Panc1 (cell line): ENCODE results near the gene STK17B. TPM values are rescaled to one million over a fixed set of nuclear protein-coding genes. Genes with fewer than 3 reads are reported as not detected.

Source experiments
- ATAC-seq: fragments of 200-7000 bp; cut with Tn5 transposase; 2 replicates; pipeline ENCODE4 v1.9.1; 2020; ENCODE audit warnings: mild to moderate bottlenecking, moderate library complexity
- BruUV-seq: library from RNA; stranded (reverse); fragments of 400-500 nt; replicated peaks from 2 replicates; lab custom pipeline; 2021; lab: Mats Ljungman, UMichigan
- CTCF ChIA-PET: fragments of 300-600 bp; sonication (Branson Sonifier 250); formaldehyde crosslinking; loops from one replicate; lab custom pipeline; 2022; ENCODE audit warnings: antibody characterized with exemption; lab: Charles Lee
- POLR2A ChIA-PET: fragments of 300-600 bp; sonication (Branson Sonifier 250); formaldehyde crosslinking; loops from one replicate; lab custom pipeline; 2022; ENCODE audit warnings: antibody characterized with exemption; lab: Charles Lee
- DNase-seq: peaks from one replicate; pipeline ENCODE4 v3.0.0-alpha.2; 2010; ENCODE audit warnings: low read depth, low spot score
- H3K27ac ChIP-seq: 2 replicates; pipeline ENCODE4 v1.5.1; 2011; ENCODE audit warnings: mild to moderate bottlenecking, low read length, inconsistent platforms
- H3K27me3 ChIP-seq: fragments of 200-500 bp; sonication (Bioruptor generic); 2 replicates; pipeline ENCODE4 v1.6.0; 2014; ENCODE audit warnings: low read length, inconsistent platforms; ENCODE audit not compliant: control insufficient read depth, insufficient read depth
- H3K36me3 ChIP-seq: fragments of 200-500 bp; sonication (Bioruptor generic); 2 replicates; pipeline ENCODE4 v1.5.1; 2014; ENCODE audit warnings: inconsistent platforms, mild to moderate bottlenecking, low read length, moderate library complexity; ENCODE audit not compliant: control insufficient read depth, insufficient read depth
- H3K4me1 ChIP-seq: 2 replicates; pipeline ENCODE4 v1.5.1; 2011; ENCODE audit warnings: inconsistent platforms, mild to moderate bottlenecking, low read length, moderate library complexity; ENCODE audit not compliant: control insufficient read depth, insufficient read depth
- H3K4me3 ChIP-seq, 2 experiments: 2 replicates each; pipeline ENCODE4 v1.5.1; 2011 to 2012; ENCODE audit warnings: low read depth in 2 of 2, low read length in 2 of 2, mild to moderate bottlenecking in 2 of 2, inconsistent platforms in 1 of 2, moderate library complexity in 1 of 2
- H3K9me3 ChIP-seq: fragments of 200-500 bp; sonication (Bioruptor generic); 2 replicates; pipeline ENCODE4 v1.5.1; 2014; ENCODE audit warnings: low read depth, mild to moderate bottlenecking, inconsistent platforms, low read length, moderate library complexity; ENCODE audit not compliant: control insufficient read depth, insufficient read depth
- POLR2AphosphoS5 ChIP-seq: IDR thresholded peaks from 2 replicates; pipeline ENCODE4 v1.6.1; 2012; ENCODE audit warnings: mild to moderate bottlenecking, low read depth, low read length, moderate library complexity
- SIN3A ChIP-seq: IDR thresholded peaks from 2 replicates; pipeline ENCODE4 v1.6.1; 2012; ENCODE audit warnings: low read depth, mild to moderate bottlenecking, low read length, moderate library complexity, borderline replicate concordance; ENCODE audit not compliant: insufficient read depth
- TCF7L2 ChIP-seq: IDR thresholded peaks from 2 replicates; pipeline ENCODE4 v1.6.1; 2011; ENCODE audit warnings: mild to moderate bottlenecking, low read depth, low read length, inconsistent platforms
- in situ Hi-C: cut with HindIII; loops from 2 replicates; pipeline ENCODE4 v1.10.0; 2016; ENCODE audit warnings: low sequenced_read_pairs, low pct_unique_long_range_greater_than_20kb
- intact Hi-C: fragments of 100-400 bp; cut with micrococcal nuclease; formaldehyde crosslinking; loops from one replicate; pipeline ENCODE4 v1.10.0; 2022; ENCODE audit not compliant: unreplicated experiment
- total RNA-seq: library from RNA; stranded (reverse); gene quantifications from one replicate; pipeline ENCODE4 v1.2.1, GENCODE V29; 2021; ENCODE audit not compliant: unreplicated experiment
- TF ChIP-seq, protein P1 (sequence below): fragments of 450-650 bp; IDR thresholded peaks from 2 replicates; pipeline ENCODE4 v1.5.1; 2017; ENCODE audit warnings: mild to moderate bottlenecking
- TF ChIP-seq, protein P2 (sequence below), 2 experiments: IDR thresholded peaks; 2 replicates each; pipeline ENCODE4 v1.6.1; 2011 to 2012; ENCODE audit warnings: low read depth in 2 of 2, control low read depth in 1 of 2, low read length in 1 of 2, mild to moderate bottlenecking in 1 of 2, moderate library complexity in 1 of 2; ENCODE audit not compliant: insufficient read depth in 1 of 2

STK17B gene
- total RNA-seq, 1 experiment from 2014 or later: 19.3 TPM

DNA sequence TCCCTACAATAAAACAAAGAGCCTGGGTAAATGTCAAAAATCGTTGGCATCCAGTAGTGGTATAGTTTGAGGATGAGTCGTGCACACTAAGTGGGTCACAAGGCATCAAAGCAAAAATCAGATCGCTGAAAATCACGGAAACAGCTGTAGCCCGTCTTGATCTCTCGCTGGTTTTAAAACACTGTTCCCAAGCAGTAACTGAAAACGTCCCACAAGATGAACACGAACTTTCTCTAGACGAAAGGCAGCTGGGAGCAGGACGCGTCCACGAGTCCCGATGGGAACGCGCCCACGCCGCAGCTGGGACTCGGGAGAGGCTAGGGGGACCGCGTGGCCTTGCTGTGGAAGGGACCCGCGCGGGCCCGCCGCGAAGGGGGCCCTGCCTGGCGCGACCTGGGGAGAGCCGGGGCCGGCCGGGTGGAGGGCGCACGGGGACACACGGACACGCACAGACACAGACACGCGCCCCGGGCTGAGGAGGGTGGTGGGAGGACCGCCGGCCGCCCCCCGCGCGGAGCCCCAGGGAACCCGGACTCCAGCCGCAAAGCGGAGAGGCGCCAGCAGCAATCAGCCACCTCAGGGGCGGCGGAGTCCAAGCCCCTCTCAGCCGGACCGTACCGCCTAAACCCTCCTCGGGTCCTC is 651 bp downstream of the STK17B start:
- Histone ChIP-seq H3K9me3 (no peaks in the 10 kb centered on the region), H3K27me3 (no peaks in the 10 kb centered on the region), H3K27ac (peak overlapping the region; percentile 89), H3K36me3 (peaks cover 6% of the 10 kb centered on the region; the same call in 1 of the 2 replicates), H3K4me3 (peak overlapping the region; percentile 86 to 96), H3K4me1 (peaks cover 33% of the 10 kb centered on the region)
- in situ Hi-C loops: no loop called here
- CTCF ChIA-PET: interaction anchor here (1.2 kb wide), 1 partner anchor 93 kb away, joined by 3 read pairs; no protein-coding TSS in a partner anchor
- TF ChIP-seq SIN3A (no peak; the same call in none of the 2 replicates), POLR2AphosphoS5 (no peak), TCF7L2 (peak; percentile 44; the same call in 1 of the 2 replicates)
- TF ChIP-seq, protein P1, sequence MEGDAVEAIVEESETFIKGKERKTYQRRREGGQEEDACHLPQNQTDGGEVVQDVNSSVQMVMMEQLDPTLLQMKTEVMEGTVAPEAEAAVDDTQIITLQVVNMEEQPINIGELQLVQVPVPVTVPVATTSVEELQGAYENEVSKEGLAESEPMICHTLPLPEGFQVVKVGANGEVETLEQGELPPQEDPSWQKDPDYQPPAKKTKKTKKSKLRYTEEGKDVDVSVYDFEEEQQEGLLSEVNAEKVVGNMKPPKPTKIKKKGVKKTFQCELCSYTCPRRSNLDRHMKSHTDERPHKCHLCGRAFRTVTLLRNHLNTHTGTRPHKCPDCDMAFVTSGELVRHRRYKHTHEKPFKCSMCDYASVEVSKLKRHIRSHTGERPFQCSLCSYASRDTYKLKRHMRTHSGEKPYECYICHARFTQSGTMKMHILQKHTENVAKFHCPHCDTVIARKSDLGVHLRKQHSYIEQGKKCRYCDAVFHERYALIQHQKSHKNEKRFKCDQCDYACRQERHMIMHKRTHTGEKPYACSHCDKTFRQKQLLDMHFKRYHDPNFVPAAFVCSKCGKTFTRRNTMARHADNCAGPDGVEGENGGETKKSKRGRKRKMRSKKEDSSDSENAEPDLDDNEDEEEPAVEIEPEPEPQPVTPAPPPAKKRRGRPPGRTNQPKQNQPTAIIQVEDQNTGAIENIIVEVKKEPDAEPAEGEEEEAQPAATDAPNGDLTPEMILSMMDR: no peak
- TF ChIP-seq, protein P2, sequence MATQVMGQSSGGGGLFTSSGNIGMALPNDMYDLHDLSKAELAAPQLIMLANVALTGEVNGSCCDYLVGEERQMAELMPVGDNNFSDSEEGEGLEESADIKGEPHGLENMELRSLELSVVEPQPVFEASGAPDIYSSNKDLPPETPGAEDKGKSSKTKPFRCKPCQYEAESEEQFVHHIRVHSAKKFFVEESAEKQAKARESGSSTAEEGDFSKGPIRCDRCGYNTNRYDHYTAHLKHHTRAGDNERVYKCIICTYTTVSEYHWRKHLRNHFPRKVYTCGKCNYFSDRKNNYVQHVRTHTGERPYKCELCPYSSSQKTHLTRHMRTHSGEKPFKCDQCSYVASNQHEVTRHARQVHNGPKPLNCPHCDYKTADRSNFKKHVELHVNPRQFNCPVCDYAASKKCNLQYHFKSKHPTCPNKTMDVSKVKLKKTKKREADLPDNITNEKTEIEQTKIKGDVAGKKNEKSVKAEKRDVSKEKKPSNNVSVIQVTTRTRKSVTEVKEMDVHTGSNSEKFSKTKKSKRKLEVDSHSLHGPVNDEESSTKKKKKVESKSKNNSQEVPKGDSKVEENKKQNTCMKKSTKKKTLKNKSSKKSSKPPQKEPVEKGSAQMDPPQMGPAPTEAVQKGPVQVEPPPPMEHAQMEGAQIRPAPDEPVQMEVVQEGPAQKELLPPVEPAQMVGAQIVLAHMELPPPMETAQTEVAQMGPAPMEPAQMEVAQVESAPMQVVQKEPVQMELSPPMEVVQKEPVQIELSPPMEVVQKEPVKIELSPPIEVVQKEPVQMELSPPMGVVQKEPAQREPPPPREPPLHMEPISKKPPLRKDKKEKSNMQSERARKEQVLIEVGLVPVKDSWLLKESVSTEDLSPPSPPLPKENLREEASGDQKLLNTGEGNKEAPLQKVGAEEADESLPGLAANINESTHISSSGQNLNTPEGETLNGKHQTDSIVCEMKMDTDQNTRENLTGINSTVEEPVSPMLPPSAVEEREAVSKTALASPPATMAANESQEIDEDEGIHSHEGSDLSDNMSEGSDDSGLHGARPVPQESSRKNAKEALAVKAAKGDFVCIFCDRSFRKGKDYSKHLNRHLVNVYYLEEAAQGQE (IDR thresholded peaks at IDR 0.05; ENCODE audit: insufficient read depth in 1 of 2, low read depth in 2 of 2, low read length in 1 of 2): no peak
- POLR2A ChIA-PET: interaction anchor here (0.6 kb wide), 2 partner anchors 65 to 490 kb away, joined by 4 to 10 read pairs; no protein-coding TSS in a partner anchor
- intact Hi-C loops: no loop called here
- BruUV-seq: no TSS peak
- ATAC-seq (peak; percentile 30), DNase-seq (no peak)

DNA sequence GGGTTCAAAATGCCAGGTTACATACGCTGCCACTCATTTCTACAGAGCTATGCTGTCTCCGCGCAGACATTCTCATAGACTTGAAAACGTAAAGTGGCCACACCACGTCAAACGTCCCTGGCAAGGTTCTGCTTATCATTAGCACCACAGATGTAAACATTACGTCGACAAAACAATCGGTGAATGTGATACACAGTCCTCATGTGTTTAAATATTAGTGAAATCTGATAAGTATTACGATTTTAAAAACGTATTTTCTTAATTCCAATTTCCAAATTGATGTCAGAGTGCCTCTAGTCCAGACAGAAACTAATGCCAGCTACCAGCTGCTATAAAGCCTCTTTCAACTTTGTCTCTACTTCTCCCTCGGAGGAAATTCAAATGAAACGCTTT is 1.2 kb downstream of the STK17B start:
- peak; percentile 54 for ATAC-seq
- TF ChIP-seq SIN3A (no peak; the same call in 1 of the 2 replicates), TCF7L2 (no peak; the same call in 1 of the 2 replicates), POLR2AphosphoS5 (no peak)
- TF ChIP-seq, protein P1: no peak
- TF ChIP-seq, protein P2 (IDR thresholded peaks at IDR 0.05; ENCODE audit: insufficient read depth in 1 of 2, low read depth in 2 of 2, low read length in 1 of 2): no peak
- Histone ChIP-seq H3K4me3 (peak overlapping the region; percentile 86 to 96), H3K27me3 (no peaks in the 10 kb centered on the region), H3K4me1 (peaks cover 38% of the 10 kb centered on the region), H3K36me3 (peaks cover 6% of the 10 kb centered on the region; the same call in 1 of the 2 replicates), H3K27ac (peak overlapping the region; percentile 89), H3K9me3 (no peaks in the 10 kb centered on the region)
- BruUV-seq: TSS peak; percentile 71
- intact Hi-C loops (no loop called here), in situ Hi-C loops (no loop called here)
- ChIA-PET POLR2A (interaction anchor here (0.6 kb wide), 1 partner anchor 491 kb away, joined by 4 read pairs; no protein-coding TSS in a partner anchor), CTCF (interaction anchor here (1.2 kb wide), 1 partner anchor 92 kb away, joined by 3 read pairs; no protein-coding TSS in a partner anchor)
- DNase-seq: peak; percentile 61
